Lower lobe of right lung (tissue), 2 donors: ENCODE measurements around the gene CDH23. TPM values are rescaled to one million over a fixed set of nuclear protein-coding genes. Genes with fewer than 3 reads are reported as not detected.

Experiments
- ATAC-seq, 2 donors: fragments of 200-7000 bp; cut with Tn5 transposase; one replicate each; pipeline ENCODE4 v1.9.1; 2020 to 2022; ENCODE audit warnings: mild to moderate bottlenecking in 2 of 2, moderate library complexity in 2 of 2
- DNase-seq: peaks from one replicate; pipeline ENCODE4 v3.0.0-alpha.2; 2020
- H3K27ac ChIP-seq: fragments of 200-600 bp; one replicate; pipeline ENCODE4 v1.8.0; 2022
- H3K27me3 ChIP-seq: fragments of 200-600 bp; one replicate; pipeline ENCODE4 v1.8.0; 2022; ENCODE audit warnings: low read depth
- H3K36me3 ChIP-seq: fragments of 200-600 bp; one replicate; pipeline ENCODE4 v1.8.0; 2022; ENCODE audit warnings: mild to moderate bottlenecking
- H3K4me1 ChIP-seq: fragments of 200-600 bp; one replicate; pipeline ENCODE4 v1.8.0; 2022
- H3K4me3 ChIP-seq: fragments of 200-600 bp; one replicate; pipeline ENCODE4 v1.8.0; 2022; ENCODE audit warnings: mild to moderate bottlenecking
- H3K9me3 ChIP-seq: fragments of 200-600 bp; one replicate; pipeline ENCODE4 v1.8.0; 2022
- intact Hi-C: fragments of 100-400 bp; cut with DNase I; formaldehyde crosslinking; loops from one replicate; pipeline ENCODE4 v1.11.0; 2022
- total RNA-seq: library from RNA; stranded (reverse); fragmentation: NEBNext Ultra II Directional; extraction: Animal tissue kit (Norgen Biotek cat#: 25700); gene quantifications from one replicate; pipeline ENCODE4 v1.2.1, GENCODE V29; 2021
- TF ChIP-seq, protein P1 (sequence below): fragments of 200-600 bp; IDR thresholded peaks from one replicate; pipeline ENCODE4 v1.8.0; 2022; ENCODE audit warnings: antibody characterized with exemption, mild to moderate bottlenecking
- donor health status: DM: no; HTN: yes; CAD: no; lungs with severe emphysema.

Gene CDH23
- total RNA-seq, 1 donor from 2014 or later, result 9.4 TPM

DNA sequence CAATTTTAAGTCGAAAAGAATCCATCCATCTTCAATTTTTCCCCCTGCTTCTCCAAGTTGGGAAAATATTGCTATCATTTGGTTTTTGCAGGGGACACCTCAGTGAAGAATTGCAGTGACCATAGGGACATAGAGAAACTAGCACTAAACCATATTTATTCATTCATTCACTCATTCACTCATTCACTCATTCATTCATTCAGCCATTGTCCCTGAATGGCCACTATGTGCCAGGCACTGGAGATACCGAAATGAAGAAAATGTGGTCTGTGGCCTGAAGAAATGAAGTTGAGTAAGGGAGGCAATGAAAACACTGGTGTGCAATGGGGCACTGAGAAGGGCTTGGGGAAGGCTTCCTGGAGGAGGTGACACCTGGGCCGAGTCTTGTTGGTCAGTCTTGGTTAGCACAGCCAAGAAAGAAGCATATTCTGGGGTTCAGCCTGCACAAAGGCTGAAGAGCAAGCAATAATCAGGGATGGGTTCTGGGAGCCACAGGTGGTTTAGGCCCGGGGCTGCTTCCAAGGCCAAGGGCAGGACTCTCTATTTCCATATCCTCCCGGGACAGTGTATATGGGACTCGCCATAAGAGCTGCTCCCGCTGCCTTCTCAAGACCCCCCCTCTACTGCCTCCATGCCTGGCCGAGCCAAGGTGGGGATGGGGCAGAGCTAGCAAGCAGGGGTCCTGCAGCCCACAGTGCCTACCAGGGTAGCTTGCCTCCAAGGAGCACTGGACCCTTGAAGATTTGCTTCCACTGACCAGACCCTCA is 348.4 kb downstream of the CDH23 start:
- H3K27me3 ChIP-seq, result no peaks in the 10 kb centered on the region
- H3K36me3 ChIP-seq, result peaks cover 8% of the 10 kb centered on the region
- DNase-seq (no peak), ATAC-seq (no peak)
- H3K4me3 ChIP-seq, result no peak overlapping the region
- peaks cover 7% of the 10 kb centered on the region for H3K9me3 ChIP-seq
- intact Hi-C loops, result no loop called here
- TF ChIP-seq, protein P1, sequence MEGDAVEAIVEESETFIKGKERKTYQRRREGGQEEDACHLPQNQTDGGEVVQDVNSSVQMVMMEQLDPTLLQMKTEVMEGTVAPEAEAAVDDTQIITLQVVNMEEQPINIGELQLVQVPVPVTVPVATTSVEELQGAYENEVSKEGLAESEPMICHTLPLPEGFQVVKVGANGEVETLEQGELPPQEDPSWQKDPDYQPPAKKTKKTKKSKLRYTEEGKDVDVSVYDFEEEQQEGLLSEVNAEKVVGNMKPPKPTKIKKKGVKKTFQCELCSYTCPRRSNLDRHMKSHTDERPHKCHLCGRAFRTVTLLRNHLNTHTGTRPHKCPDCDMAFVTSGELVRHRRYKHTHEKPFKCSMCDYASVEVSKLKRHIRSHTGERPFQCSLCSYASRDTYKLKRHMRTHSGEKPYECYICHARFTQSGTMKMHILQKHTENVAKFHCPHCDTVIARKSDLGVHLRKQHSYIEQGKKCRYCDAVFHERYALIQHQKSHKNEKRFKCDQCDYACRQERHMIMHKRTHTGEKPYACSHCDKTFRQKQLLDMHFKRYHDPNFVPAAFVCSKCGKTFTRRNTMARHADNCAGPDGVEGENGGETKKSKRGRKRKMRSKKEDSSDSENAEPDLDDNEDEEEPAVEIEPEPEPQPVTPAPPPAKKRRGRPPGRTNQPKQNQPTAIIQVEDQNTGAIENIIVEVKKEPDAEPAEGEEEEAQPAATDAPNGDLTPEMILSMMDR, result no peak
- H3K4me1 ChIP-seq, result peaks cover 72% of the 10 kb centered on the region
- H3K27ac ChIP-seq, result peak overlapping the region; percentile 80

DNA sequence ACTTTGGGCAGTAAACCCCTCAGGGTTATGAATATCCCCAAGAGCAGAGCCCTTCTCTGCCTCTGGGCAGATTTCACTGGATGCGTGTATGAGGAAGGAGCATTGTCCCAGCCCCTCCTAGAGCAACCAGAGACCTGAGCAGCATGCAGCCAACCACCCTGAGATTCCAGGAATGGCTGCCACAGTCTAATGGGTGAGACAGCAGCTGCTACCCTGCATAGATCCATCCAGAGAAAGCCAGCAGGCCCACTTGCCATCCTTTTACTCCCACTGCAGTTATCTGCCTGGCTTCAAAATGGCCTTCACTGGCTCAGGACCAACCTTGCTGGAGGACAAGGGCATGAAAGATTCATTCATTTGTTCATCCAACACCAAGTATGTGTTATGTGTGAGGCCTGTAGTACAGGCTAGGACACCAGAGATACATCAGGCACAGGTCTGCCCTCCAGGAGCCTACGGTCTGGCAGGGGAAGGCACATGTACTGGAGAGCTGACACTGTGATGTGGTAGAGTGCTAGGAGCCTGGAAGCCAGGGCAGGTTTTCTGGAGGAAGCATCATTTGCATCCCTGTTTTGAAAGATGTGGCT is 349.0 kb downstream of the CDH23 start:
- H3K27ac ChIP-seq, result peak overlapping the region; percentile 80
- ATAC-seq (no peak), DNase-seq (no peak)
- peaks cover 14% of the 10 kb centered on the region for H3K36me3 ChIP-seq
- H3K4me1 ChIP-seq, result peaks cover 74% of the 10 kb centered on the region
- TF ChIP-seq, protein P1, result no peak
- no peaks in the 10 kb centered on the region for H3K27me3 ChIP-seq
- intact Hi-C loops, result no loop called here
- H3K9me3 ChIP-seq, result peaks cover 7% of the 10 kb centered on the region
- no peak overlapping the region for H3K4me3 ChIP-seq

DNA sequence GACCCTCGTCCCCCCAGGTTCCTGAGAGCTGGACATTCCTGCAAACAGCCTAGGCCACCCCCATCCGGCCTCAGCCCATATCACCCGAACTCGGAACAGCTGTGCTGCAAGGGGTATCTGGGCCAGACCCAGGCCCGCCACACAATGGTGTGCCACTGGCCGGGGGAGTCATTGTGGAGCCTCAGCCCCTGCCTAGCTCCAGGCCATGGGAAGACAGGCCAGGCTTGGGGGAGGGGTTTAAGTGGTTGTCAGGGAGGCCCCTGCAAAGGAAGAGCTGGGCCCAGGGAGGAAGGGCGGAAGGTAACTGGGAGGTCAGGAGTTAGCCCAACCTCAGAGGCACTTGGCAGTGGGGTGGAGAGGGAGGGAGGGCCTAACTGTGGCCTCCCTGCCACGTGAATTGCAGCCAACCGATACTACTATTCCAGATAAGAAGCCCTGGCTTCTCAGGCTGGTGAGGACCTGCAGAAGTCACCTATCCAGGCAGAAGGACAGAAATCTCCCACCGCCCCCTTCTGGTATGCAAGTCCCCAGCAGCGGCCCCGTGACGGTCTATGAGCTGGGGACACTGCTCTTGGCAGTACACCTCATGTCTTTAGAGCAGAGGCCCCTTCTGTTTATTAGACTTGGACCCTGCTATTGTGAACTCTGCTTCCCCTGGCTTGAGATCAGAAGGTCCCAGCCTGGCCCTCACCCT is 349.8 kb downstream of the CDH23 start:
- intact Hi-C loops, result no loop called here
- peaks cover 20% of the 10 kb centered on the region for H3K36me3 ChIP-seq
- H3K27ac ChIP-seq, result peak overlapping the region; percentile 80
- H3K9me3 ChIP-seq, result peaks cover 7% of the 10 kb centered on the region
- H3K27me3 ChIP-seq, result no peaks in the 10 kb centered on the region
- H3K4me1 ChIP-seq, result peaks cover 76% of the 10 kb centered on the region
- TF ChIP-seq, protein P1, result peak; percentile 31
- DNase-seq, result peak; percentile 71
- no peak overlapping the region for H3K4me3 ChIP-seq
- ATAC-seq, result peak; percentile 43 to 66

DNA sequence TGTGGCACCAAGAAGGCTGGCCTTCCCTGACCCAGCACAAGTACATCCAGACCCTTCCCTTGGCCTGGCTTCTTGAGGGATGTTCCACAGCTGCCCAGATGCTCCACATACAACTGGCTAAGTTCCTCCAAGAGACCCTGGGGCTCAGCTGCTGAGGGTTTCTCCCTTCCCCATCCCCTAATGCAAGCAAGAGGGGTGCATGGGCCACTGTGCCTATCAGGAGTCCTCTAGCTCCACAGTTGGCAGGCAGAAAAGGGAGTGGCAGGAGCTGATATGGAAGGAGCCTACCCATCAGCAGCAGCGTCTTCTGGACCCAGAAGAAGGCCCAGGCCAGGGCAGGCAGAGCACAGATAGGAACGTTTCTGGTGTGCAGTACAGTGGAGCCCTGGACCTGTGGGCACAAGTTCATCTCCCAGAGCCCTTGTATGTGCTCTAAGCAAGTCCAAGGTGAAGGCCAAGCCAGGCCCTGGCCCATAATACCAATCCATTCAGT is 350.4 kb downstream of the CDH23 start:
- ATAC-seq (no peak), DNase-seq (no peak)
- Histone ChIP-seq H3K27me3 (no peaks in the 10 kb centered on the region), H3K4me1 (peaks cover 77% of the 10 kb centered on the region), H3K27ac (peak overlapping the region; percentile 80), H3K36me3 (peaks cover 26% of the 10 kb centered on the region), H3K9me3 (peaks cover 7% of the 10 kb centered on the region), H3K4me3 (no peak overlapping the region)
- TF ChIP-seq, protein P1, result no peak
- intact Hi-C loops, result no loop called here

DNA sequence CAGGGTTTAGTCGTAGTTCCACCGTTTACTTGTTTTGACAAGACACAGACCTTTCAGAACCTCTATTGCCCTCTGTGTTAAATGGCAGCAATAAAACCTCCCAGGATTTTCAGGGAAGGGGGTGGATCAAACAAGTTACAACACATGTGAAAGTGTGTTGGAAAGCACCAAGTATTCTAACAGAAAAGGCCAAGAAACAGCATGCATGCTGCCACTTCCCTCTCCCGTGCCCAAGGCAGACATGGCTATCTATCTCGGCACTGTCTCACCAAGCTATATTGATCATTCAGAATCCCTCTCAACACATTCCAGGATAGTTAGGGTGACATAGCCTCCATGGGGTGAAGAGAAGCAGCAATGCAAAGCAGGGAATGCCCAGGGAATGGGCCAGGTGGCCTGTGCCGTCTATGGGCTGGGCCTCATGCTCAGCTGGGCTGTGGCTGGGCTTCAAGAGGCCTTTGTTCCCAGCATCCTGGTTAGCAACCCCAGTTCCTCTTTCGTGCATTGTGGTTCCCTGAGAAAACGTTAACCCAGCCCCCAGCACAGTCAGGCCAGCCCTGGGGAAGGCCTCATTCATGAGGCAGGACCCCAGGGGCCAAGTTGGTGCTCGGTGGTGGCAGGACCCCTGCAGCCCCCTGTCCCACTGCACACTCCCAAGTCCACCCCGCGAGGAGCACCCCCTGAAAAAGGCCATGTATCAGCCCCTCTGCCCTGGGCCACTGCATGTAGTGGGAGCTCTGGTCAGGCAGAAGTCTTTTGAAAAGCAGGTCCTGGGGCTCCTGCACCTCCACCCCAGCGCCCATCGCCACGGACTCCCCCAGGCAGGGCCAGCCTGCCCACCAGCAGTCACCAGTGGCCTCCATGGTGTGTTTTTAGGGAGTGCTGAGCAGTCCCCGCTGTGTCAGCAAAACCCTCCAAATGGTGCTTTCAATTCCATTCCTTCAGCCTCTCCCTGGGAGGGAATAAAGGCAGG is 351.1 kb downstream of the CDH23 start:
- TF ChIP-seq, protein P1, result no peak
- intact Hi-C loops, result no loop called here
- DNase-seq (no peak), ATAC-seq (peak; percentile 25 to 32)
- peaks cover 1% of the 10 kb centered on the region for H3K9me3 ChIP-seq
- H3K27me3 ChIP-seq, result no peaks in the 10 kb centered on the region
- no peak overlapping the region for H3K4me3 ChIP-seq
- H3K36me3 ChIP-seq, result peaks cover 34% of the 10 kb centered on the region
- H3K4me1 ChIP-seq, result peaks cover 83% of the 10 kb centered on the region
- H3K27ac ChIP-seq, result peak overlapping the region; percentile 80
